GM21367 (cell line): ENCODE results near the gene GALK1.
A peak's percentile ranks its signal among the peaks of the same experiment; 100 is the strongest.
"Not testable (repeated sequence)": the region's sequence is repeated elsewhere in the genome, so short reads cannot be mapped to it uniquely, and the experiment has no call there.

Source experiments
- ATAC-seq: cut with Tn5 transposase; IDR thresholded peaks from one replicate; pipeline ENCODE4 v1.9.1; 2021; ENCODE audit not compliant: unreplicated experiment

GALK1 gene

DNA sequence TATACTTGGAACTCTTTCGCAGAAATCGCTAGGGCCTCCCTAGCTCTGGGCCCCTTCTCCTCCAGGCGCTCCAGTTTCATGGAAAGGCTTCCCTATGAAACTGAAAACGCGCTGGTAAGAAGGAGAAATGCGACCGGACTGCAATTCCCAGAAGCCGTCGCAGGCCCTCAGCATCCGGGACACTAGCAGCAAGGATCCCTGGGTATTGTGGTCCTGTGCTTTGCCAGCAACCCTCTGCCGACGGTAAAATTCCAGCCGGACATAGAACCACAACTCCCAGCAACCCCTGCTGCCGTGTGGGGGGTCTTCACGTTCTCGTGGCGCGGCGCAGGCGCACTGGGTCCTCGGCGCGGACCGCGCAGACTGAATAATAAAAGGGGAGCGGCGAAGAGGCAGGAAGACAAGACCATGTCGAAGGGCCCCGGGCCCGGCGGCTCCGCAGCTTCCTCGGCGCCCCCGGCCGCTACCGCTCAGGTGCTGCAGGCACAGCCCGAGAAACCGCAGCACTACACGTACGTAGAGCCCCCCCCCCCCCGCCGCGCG, 19.6 kb upstream of the GALK1 start, which contains the start of gene UNK:
UNK (plus strand) TSS at position 334 of the 543 bp plus-strand sequence; CDS start at position 409, 75 bp downstream.
- ATAC-seq = peak; percentile 48

DNA sequence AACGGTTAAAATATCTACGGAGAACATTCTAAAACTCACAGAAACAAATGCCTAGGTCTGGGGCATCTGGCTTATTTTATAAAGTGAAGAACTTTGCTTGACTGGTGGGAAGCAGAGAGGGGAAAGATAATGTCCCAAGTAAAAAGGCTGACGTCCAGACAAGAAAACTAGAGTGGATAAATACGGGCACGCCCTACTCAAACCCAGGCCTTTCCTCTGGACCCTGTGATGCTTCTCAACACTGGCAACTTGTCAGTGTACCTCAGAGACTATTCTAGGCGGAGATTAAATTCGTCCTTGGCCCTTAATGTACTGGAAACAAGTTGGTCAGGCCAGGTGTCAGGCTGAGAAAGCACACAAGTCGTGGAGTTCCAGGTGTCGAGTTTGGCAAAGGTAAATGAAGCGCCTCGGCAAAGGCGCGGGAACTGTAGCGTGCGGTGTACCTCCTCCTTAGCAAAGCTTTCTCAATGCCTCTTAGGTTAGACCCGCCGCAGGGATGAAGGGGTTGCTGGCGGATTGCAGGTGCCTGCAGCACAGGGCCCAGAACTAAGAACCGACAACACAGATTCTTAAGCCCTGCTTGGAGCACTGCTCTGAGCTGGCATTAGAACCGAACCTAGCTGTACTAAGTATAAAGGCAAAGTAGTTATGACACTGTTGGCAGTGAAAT, 18.9 kb upstream of the GALK1 start:
- no peak for ATAC-seq

DNA sequence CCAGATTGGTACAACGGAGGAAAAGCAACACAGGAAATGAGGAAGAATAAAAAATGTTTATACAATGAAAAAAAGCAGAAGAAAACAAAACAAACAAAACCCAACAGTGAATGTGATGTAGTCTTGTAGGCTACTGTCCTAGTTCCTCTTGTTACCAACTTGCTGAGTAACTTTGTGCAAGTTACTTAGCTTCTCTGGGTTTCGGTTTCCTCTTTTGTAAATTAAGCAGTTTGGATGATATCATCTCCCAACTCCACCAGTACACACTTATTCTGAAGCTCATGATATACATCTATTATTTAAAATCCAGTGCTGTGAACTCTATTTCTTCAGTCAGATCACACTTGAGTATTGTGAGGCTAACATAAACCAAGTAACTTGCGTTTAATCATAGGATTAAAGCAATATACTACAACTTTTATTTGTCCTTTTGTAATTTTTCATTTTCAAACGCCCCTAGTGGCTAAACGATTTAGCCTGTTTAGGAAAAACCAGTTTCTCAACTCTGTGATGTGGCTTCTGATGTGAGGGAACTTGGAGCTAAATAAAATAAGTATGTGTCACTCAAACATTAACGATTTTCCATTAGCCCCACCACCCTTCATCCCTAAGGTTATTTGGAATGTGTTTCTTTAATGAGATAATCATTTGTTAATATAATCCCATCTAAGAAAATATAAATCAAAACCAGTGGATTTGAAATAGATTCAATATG, 18.2 kb upstream of the GALK1 start:
- no peak for ATAC-seq

DNA sequence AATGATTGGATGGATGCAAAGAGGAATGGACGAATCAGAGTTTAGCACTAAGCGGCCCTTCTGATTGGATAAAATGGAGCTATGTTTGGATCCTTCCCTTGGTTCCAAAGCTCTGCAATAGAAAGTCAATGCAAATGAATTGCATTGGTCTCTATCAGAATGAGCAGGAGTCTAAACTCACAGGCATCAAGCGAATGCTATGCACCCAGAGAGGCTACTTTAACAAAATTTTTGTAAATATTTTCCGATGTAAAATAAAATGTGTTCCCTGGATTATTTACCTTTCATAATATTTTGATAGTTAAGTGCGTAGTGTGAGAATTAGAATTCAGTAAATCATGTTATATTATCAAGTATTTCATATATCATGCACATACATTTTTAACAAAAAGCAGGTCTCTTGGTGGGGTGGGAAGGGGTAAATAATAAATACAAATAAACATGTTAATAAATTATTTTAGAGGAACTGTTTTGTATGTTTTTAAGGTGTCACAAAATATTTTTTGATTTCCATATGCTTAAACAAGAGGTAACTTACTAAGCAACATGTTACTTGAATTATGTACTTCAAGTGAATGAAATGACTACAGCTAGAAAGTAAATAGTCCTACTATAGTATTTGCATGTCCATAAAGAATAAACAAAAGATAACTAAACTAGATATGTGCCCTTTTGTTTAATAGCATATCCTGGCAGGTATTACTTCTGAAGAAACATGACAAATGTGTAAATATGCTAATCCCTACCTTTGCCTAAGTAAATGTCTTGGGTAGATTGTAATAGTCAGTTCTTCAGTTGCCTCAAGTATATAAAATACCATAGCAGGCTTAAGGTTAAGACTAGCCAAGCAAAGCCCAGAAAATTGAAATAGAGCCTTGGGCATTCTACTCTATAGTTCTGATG, 15.2 kb upstream of the GALK1 start:
- no peak for ATAC-seq

DNA sequence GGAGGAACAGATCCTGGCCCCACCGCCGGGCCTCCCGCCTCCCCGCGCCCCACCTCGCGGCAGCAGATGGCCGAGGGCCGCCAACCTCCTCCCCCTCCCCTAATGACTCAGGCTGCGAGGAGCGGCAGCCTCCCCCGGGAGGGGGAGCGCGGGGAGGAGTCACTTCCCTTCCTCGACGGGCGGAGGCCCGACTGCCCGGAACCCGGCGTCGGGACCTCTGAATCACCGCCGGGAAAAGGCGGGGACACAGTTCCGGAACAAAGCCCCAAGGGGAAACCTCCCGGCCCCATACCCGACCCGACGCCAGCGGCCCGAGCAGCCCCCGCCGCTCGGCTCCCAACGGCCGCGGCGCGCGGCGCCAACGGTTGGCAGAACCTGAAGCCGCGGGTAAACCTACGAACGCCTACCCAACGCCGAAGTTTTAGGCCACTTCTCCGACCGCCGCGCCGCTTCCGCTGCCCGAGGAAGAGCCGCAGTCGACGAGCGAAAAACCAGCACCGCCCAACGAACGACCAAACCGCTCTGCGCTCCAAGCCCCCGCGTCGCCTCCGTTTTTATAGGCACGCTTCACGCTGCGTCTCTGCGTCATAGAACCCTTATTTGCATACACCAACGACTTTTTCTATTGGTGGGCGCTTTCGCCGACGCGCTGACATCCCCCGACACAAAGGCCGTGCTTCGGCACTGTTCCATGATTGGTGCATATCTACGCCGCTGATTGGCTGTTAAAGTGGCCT, 14.4 kb upstream of the GALK1 start:
- ATAC-seq = peak; percentile 51

DNA sequence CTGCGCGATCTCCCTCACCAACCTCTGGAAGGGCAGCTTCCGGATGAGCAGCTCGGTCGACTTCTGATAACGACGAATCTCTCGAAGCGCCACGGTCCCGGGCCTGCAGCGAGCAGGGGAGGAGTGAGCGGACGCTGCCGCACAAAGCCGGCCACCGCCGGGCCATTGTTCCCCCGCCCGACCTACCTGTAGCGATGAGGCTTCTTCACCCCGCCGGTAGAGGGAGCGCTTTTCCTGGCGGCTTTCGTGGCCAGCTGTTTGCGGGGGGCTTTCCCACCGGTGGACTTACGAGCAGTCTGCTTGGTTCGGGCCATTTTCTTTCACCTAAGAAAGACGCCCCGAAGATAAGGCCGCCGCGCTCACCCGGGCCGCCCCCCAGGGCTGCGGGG, 13.9 kb upstream of the GALK1 start:
- ATAC-seq = peak; percentile 3

DNA sequence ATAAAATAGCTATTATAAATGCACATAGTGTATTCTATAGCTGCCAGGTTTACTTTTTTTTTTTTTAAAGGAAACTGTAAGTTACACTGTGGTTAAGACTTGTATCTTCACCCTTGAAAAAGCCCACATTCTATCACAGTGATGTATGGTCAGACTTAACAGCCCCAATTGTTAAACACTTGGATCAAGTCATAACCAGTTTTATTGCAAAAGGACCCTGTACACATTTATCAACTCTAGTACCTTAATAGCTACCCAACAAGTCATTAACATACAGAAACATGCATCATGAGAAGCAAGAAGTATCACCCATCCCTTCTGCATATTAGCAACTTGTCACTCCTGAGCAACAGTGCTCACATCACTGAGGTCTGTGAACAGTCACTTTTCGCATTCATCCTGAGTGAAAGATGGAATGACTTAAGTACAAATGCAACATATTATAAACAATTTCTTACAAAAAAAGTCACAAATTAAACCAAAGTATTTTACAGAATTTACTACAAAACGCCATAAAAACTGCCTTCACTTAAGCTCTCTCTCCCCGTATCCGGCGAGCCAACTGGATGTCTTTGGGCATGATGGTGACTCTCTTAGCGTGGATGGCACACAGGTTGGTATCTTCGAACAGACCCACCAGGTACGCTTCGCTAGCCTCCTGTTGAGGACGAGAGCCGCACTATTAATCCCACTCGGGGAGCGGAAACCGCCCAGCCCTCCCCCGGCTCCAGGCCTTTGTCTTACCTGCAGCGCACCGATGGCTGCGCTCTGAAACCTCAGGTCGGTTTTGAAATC, 13.3 kb upstream of the GALK1 start:
- not testable (repeated sequence) for ATAC-seq

DNA sequence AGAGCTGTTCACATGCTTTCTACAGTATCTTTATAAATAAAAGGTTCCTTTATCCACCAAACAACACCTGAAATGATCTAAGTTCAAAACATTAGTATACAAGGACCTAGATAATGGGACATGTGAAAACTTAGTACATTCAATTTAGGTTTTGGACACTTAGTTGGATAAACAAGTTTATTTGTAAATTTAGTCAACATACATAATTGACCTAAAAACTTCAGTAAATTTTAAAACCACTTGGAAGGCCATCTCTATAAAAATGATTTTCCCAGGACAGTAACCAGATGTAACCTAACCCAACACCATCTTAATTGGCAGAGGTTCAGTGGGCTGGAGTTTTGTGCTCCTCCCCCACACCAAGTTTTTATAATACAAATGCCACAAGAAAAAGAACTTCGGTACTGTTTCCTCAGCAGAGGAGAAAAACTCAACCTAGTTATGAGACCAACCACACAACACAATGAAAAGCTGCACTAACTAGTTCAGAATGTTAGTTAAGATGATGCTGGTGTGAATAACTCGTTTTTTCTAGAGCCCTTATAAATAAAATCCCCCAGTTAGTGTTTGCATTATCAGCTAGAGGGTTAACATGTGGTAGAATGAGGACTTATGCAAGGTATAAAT, 12.4 kb upstream of the GALK1 start:
- no peak for ATAC-seq

DNA sequence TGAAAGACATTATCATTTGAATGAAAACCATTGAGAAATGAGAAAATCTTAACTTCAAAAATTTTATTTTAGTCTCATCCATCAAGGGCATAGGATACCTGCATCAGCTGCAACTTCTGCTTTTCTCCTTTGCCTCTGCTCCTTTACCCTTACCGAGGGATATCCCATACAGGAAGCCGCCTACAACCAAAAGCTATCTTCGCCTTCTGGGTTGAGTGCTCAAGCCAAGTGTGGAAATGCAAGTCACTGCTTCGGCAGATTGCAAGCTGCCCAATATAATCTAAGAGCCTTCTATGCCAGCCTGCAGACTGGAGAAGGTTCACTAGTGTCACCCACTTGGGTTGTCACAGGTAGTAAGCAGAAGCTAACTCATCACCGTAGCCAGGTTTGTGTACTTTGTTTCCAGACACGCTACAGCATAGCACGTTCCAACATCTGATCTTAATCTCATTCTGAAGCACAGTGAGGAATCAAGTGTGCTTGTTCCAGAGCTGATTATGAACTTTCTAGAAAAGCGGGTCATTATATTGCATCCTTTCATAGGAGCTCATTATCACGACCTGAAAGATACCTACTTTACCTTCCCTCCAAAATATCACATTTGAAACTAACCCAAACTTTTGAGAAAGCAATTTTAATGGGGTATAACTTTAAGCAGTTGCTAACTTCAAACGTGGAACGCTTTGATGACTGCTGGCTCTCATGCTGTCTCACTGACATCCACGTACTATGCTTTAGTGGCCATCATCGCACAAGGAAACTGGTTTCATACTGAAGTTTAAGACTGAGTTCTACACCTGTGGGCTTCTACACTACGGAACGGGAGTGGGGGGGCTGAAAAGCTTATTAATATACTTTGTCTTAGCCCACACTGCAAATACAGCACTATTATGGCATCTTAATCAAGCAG, 11.6 kb upstream of the GALK1 start:
- no peak for ATAC-seq

DNA sequence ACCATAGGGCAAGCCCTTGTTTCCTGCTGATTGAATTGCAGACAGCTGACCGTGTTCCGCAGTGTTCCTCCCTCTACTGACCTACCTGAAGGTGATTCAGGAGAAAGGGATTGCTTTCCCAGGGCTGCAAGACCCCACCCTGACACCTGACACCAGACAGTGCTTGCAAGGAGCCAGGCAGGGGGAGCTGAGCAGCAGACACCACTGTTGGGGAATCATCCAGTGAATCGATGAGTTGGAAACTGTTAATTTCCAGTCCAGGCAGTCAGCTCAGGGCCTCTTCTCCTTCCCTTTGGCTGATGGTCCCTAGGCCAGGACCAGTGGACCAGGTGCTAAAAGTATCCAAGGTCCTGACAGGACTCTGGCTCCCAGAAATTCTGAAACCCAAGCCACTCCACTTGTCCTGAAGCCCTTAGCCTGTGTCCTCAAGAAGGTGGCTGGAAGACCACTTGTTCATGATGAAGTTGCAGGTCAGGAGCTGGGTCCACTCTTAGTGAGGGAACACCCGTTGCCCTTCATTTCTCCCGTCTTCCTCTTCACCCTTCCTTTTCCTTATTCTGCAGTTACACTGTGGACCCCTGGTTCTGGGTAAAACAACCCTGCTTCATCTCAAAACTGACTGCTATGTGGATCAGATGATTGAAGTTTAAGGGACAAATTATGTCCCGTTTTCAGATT, 10.1 kb upstream of the GALK1 start:
- ATAC-seq = no peak

DNA sequence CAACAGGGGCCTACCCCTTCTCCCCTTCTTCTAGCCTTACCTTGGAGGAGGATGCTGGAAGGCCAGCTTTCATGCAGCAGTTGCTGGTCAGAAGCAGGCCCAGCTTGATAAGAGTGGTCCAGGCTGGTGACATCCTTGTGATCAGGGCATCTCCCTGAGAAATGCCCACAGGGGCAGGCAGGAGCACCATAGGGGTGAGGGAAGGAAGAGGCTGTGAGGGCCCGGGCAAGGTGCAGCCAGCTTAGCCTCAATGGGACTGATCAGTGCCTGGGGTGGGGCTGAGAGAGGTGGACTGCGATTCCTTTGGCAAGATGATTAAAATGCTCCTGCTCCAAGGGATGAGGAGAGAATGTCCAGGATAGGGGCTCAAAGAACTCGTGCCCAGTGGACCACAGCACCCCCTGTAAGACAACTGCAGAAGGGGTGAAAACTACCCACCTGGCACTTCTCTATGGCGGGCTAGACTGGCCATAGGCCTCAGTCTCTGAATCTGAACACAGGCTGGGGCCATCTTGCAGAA, 9.5 kb upstream of the GALK1 start:
- ATAC-seq = no peak

DNA sequence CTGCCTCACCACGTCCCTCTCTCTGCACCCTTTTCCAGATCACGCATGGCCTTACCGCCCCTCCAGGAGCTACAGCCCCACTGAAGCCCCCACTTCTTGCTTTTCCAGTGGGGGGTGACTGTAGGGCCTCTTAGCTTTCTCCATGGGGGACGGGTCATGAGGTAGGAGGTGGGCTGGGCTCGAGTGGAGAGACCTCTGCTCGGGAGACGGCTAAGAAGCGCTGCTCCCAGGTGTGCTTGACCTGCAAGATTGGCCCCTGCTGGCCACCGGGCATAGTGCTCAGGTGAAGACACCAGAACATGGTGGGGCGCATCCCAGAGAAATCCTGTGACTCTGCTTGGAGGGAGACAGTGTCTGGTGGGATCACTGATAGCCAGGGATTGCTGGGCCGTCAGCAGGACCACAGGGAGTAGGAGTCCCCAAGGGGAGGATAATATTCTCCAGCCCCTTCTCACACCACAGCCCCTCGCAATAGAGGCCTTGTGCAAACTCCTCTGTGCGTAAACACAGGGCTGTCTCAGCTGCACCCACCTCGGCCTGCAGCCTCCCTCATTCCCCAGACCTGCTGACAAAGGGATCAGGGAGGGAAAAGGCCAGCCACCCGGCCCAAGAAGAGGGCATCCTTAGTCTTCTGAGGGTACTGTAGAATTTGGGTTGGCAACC, 8.9 kb upstream of the GALK1 start:
- no peak for ATAC-seq

DNA sequence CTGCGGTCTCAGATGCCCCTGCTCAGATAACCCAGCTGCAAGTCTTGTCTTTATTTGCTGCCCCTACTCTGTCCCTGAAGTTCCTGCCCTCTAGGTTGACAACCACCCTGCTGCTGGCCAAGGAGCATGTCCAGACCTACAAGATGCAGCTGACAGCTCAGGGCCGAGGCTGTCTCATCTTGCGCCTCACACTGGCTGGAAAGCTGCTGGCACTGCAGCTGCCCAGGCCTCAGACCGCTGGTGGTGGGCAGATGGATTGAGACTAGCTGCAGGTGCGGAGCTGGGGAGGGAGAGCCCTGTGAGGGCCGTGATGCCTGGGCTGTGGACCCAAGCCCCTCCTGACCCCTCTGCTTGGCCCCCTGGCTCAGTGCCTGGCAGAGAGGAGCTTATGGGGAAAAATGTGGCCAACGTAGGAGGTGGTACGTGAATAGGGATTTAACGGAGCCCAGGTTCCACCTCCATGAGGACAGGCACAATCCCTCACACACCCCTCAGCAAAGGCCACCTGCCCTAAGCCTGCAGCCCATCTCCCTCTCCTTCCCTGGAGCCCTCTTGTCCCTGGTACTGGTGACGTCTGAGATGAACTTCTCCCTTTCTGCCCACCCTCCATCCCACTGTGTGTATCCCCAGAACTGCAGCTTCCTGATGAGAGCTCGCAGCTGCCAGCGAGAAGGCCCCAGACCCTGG, 8.3 kb upstream of the GALK1 start:
- ATAC-seq = no peak

DNA sequence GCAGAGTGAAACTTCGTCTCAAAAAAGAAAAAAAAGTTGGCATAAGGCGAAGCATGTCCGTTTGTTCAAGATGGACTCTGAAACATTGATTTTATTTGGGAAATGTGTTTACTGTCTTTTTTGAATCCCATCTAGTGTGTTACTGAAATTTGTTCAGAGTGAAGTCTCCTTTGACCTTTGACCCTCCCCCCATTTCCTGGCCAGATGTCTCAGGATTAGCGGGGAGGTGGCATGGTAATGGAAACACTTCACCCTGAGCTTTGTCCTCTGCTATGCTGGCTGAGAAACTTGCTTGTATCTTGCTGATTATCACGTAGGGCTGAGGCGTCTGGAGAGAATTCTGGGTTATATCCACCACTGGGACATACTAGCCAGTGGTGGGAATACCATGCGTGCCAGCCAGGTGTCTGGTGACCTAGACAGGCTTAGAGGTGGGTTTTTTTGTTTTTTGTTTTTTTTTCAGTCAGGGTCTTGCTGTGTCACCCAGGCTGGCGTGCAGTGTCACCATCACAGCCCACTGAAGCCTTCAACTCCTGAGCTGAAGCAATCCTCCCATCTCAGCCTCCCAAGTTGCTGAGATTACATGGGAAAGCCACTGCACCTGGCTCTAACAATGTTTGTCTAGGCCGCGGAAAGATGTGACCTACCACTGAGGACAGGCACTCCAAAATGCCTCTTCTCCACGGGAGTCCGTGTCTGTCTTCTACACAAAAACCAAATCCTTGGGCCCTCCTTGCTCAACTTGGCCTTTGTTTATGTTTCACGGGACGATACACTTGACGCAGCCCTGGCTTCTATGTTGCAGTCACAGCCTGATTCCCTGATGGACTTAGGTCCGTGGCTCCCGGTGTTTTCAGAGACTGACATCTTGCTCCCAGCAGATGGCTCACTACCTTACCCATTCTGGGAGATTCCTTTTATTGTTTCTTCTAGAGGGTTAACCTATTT, 6.6 kb upstream of the GALK1 start:
- ATAC-seq = no peak

DNA sequence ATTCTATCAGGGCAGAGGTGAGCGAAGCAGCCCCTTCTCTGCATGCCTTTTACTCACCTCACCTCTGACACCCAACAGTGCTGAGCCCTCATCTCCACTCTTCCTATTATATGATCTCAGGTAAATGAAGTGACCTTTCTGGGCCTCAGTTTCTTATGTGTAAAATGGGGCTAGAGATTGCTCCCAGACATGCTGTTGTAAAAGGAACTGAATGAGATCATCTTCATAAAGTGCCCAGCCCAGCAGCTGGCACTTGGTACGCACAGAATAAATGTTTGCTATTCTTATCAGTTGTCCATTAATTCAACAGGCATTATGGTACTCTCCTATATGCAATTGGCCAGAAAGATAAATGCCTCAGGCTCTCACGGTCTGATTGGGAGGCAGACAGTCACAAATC, 4.5 kb upstream of the GALK1 start:
- ATAC-seq = no peak
